Measurements from ENCODE around the gene CERS5.

DNA sequence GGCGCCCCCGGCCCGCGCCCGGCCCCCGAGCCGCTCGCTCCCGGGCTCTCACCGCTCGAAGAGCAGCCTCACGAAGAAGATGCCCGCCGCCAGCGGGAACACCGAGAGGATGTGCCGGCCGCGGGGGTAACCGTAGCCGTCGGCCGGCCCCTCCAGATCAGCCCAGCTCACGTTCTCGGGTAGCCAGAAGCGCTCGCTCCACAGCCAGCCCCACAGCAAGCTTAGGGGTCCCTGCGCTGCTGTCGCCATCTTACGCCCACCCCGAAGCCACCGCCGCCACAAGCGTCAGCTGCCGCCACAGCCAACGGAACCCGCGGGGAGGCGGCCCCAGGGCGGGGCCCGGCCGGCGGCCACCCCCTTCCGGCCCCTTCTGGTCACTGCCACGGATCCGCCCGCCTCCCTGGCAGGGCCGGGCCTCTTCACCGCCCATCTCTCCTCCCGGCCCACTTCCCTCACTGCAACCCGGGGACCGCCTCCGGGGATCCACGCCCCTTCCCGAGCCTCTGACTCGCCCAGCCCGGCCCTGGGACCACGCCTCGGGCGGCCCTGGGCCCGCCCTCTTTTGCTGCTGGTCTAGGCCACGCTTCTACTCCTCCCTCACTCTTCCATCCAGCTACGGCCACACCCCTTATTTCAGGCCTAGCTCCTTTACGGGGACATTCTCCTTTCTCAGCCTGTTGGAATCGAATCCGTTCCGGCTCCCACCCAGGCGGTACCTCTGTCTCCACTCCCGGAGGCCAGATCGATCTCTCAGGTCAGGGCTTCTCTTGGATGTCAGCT is at the start of gene CERS5:
- TF ChIP-seq, protein P1, sequence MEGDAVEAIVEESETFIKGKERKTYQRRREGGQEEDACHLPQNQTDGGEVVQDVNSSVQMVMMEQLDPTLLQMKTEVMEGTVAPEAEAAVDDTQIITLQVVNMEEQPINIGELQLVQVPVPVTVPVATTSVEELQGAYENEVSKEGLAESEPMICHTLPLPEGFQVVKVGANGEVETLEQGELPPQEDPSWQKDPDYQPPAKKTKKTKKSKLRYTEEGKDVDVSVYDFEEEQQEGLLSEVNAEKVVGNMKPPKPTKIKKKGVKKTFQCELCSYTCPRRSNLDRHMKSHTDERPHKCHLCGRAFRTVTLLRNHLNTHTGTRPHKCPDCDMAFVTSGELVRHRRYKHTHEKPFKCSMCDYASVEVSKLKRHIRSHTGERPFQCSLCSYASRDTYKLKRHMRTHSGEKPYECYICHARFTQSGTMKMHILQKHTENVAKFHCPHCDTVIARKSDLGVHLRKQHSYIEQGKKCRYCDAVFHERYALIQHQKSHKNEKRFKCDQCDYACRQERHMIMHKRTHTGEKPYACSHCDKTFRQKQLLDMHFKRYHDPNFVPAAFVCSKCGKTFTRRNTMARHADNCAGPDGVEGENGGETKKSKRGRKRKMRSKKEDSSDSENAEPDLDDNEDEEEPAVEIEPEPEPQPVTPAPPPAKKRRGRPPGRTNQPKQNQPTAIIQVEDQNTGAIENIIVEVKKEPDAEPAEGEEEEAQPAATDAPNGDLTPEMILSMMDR (IDR thresholded peaks at IDR 0.05; ENCODE audit: low read depth, low read length): no peak
- no peak for TF ChIP-seq EZH2phosphoT487 (IDR thresholded peaks at IDR 0.05; ENCODE audit: low read depth)

Data from OCI-LY3 (cell line).